ENCODE data around the gene PRKAG3. TPM values are rescaled to one million over a fixed set of nuclear protein-coding genes. Genes with fewer than 3 reads are reported as not detected.
A peak's percentile ranks its signal among the peaks of the same experiment; 100 is the strongest.

PRKAG3 gene
- total RNA-seq, 1 experiment from 2014 or later, result not detected

- H3K27me3 ChIP-seq (ENCODE audit: insufficient read depth, low read depth), result no peaks in the 10 kb centered on the region
- no peak overlapping the region for H3K27ac ChIP-seq
- BruUV-seq (replicated peaks), result no TSS peak
- no peaks in the 10 kb centered on the region for H3K79me2 ChIP-seq (ENCODE audit: low read depth)
- intact Hi-C loops (cut with micrococcal nuclease; ENCODE audit: unreplicated experiment), result no loop called here
- no peak for DNase-seq
- no peak overlapping the region for H3K4me2 ChIP-seq
- no peak overlapping the region for H3K4me3 ChIP-seq
- H3K4me1 ChIP-seq (replicated peaks; ENCODE audit: insufficient read depth), result no peaks in the 10 kb centered on the region
- H3F3A ChIP-seq (ENCODE audit: insufficient read depth, low read depth), result no peaks in the 10 kb centered on the region
- no peaks in the 10 kb centered on the region for H3K9me2 ChIP-seq (ENCODE audit: insufficient read depth)
- no peaks in the 10 kb centered on the region; the same call in 1 of the 2 replicates for H3K9me3 ChIP-seq (ENCODE audit: insufficient read depth, low read depth)
- CTCF ChIA-PET, result no interaction called here
- H4K20me1 ChIP-seq (ENCODE audit: insufficient read depth), result no peaks in the 10 kb centered on the region
- TF ChIP-seq EZH2 (IDR thresholded peaks at IDR 0.05; ENCODE audit: low read depth), result no peak
- no peak for TF ChIP-seq CTCF (conservative IDR thresholded peaks at IDR 0.05)
- H3K36me3 ChIP-seq (ENCODE audit: low read depth), result no peaks in the 10 kb centered on the region
- POLR2A ChIA-PET (ENCODE audit: unreplicated experiment), result no interaction called here
- H2AFZ ChIP-seq, result no peak overlapping the region
Measured at GRCh38 chr2:218783688-218784087, 47.9 kb downstream of the PRKAG3 start.

- no peaks in the 10 kb centered on the region for H3K79me2 ChIP-seq (ENCODE audit: low read depth)
Measured at GRCh38 chr2:218782528-218782844, 49.1 kb downstream of the PRKAG3 start.

GRCh38 chr2:218781691-218782527, 49.7 kb downstream of the PRKAG3 start, which contains the start of gene CYP27A1:
Gene CYP27A1 (plus strand): TSS chr2:218782147. CDS start chr2:218782183, 36 bp downstream.
- H3K36me3 ChIP-seq (ENCODE audit: low read depth), result no peaks in the 10 kb centered on the region
- TF ChIP-seq EZH2 (IDR thresholded peaks at IDR 0.05; ENCODE audit: low read depth) (no peak), CTCF (conservative IDR thresholded peaks at IDR 0.05) (no peak)
- BruUV-seq (replicated peaks), result no TSS peak

More at GRCh38 chr2:218782528-218782844, 49.1 kb downstream of the PRKAG3 start:
- H3F3A ChIP-seq (ENCODE audit: insufficient read depth, low read depth), result no peaks in the 10 kb centered on the region; the same call in 1 of the 2 replicates
- H3K4me2 ChIP-seq, result no peak overlapping the region
- no peaks in the 10 kb centered on the region for H3K27me3 ChIP-seq (ENCODE audit: insufficient read depth, low read depth)
- H3K36me3 ChIP-seq (ENCODE audit: low read depth), result no peaks in the 10 kb centered on the region
- ChIA-PET CTCF (no interaction called here), POLR2A (ENCODE audit: unreplicated experiment) (no interaction called here)
- H3K9me3 ChIP-seq (ENCODE audit: insufficient read depth, low read depth), result peaks cover 5% of the 10 kb centered on the region
- no TSS peak for BruUV-seq (replicated peaks)
- no peak for DNase-seq
- H3K9me2 ChIP-seq (ENCODE audit: insufficient read depth), result no peaks in the 10 kb centered on the region
- no peaks in the 10 kb centered on the region for H3K4me1 ChIP-seq (replicated peaks; ENCODE audit: insufficient read depth)
- H4K20me1 ChIP-seq (ENCODE audit: insufficient read depth), result no peaks in the 10 kb centered on the region
- intact Hi-C loops (cut with micrococcal nuclease; ENCODE audit: unreplicated experiment), result no loop called here
- TF ChIP-seq CTCF (conservative IDR thresholded peaks at IDR 0.05), result no peak
- no peak for TF ChIP-seq EZH2 (IDR thresholded peaks at IDR 0.05; ENCODE audit: low read depth)
- no peak overlapping the region for H2AFZ ChIP-seq
- H3K27ac ChIP-seq, result no peak overlapping the region
- H3K4me3 ChIP-seq, result no peak overlapping the region

More at GRCh38 chr2:218781691-218782527, 49.7 kb downstream of the PRKAG3 start, which contains the start of gene CYP27A1:
- H3K4me1 ChIP-seq (replicated peaks; ENCODE audit: insufficient read depth), result no peaks in the 10 kb centered on the region
- H3K4me2 ChIP-seq, result no peak within 1 kb of the TSS
- no peak within 1 kb of the TSS for H2AFZ ChIP-seq
- H3K27ac ChIP-seq, result no peak within 1 kb of the TSS
- H3K4me3 ChIP-seq, result no peak within 1 kb of the TSS
- no peaks in the 10 kb centered on the region for H3K9me2 ChIP-seq (ENCODE audit: insufficient read depth)
- ChIA-PET POLR2A (ENCODE audit: unreplicated experiment) (no interaction called here), CTCF (no interaction called here)
- no peaks in the 10 kb centered on the region for H3K79me2 ChIP-seq (ENCODE audit: low read depth)
- H3K27me3 ChIP-seq (ENCODE audit: insufficient read depth, low read depth), result no peaks in the 10 kb centered on the region
- peak in 1 of 2 experiments; percentile 3 for DNase-seq
- peaks cover 11% of the 10 kb centered on the region for H3K9me3 ChIP-seq (ENCODE audit: insufficient read depth, low read depth)
- intact Hi-C loops (cut with micrococcal nuclease; ENCODE audit: unreplicated experiment), result no loop called here
- H3F3A ChIP-seq (ENCODE audit: insufficient read depth, low read depth), result no peaks in the 10 kb centered on the region; the same call in 1 of the 2 replicates
- no peaks in the 10 kb centered on the region for H4K20me1 ChIP-seq (ENCODE audit: insufficient read depth)
